DND-41 (cell line): ENCODE data around the gene C1orf115.

Experiments
- ATAC-seq: fragments of 200-7000 bp; cut with Tn5 transposase; 3 replicates; pipeline ENCODE4 v1.9.1; 2021; ENCODE audit warnings: low read depth; ENCODE audit not compliant: insufficient read depth
- DNase-seq: peaks from one replicate; pipeline ENCODE4 v3.0.0-alpha.2; 2020
- H2AFZ ChIP-seq: 2 replicates; pipeline ENCODE4 v1.6.0; 2012; ENCODE audit warnings: low read depth, low read length
- H3K27ac ChIP-seq: 2 replicates; pipeline ENCODE4 v1.5.1; 2012; ENCODE audit warnings: low read length, inconsistent platforms
- H3K27me3 ChIP-seq: fragments of 200-600 bp; sonication (generic); 2 replicates; pipeline ENCODE4 v1.6.0; 2012; ENCODE audit warnings: low read length, mild to moderate bottlenecking, inconsistent platforms; ENCODE audit not compliant: insufficient read depth, poor library complexity
- H3K36me3 ChIP-seq: 2 replicates; pipeline ENCODE4 v1.5.1; 2012; ENCODE audit warnings: low read length, inconsistent platforms; ENCODE audit not compliant: insufficient read depth
- H3K4me1 ChIP-seq: 2 replicates; pipeline ENCODE4 v1.5.1; 2012; ENCODE audit warnings: mild to moderate bottlenecking, low read length; ENCODE audit not compliant: insufficient read depth
- H3K4me2 ChIP-seq: 2 replicates; pipeline ENCODE4 v1.6.0; 2012; ENCODE audit warnings: mild to moderate bottlenecking, moderate library complexity, low read length, inconsistent platforms; ENCODE audit not compliant: insufficient read depth
- H3K4me3 ChIP-seq, 2 experiments: fragments of 200-600 bp in 1 of 2; shearing (Covaris generic) in 1 of 2; 2 replicates each; pipeline ENCODE4 v1.5.1; 2012 to 2016; ENCODE audit warnings: inconsistent platforms in 2 of 2, low read length in 2 of 2, mild to moderate bottlenecking in 2 of 2, low read depth in 1 of 2, moderate library complexity in 1 of 2
- H3K79me2 ChIP-seq: 2 replicates; pipeline ENCODE4 v1.6.0; 2012; ENCODE audit warnings: low read length, inconsistent platforms; ENCODE audit not compliant: insufficient read depth
- H3K9ac ChIP-seq: 2 replicates; pipeline ENCODE4 v1.6.0; 2012; ENCODE audit warnings: low read depth, mild to moderate bottlenecking, inconsistent platforms, low read length, moderate library complexity
- H3K9me3 ChIP-seq: 2 replicates; pipeline ENCODE4 v1.5.1; 2012; ENCODE audit warnings: low read length, moderate library complexity, mild to moderate bottlenecking, inconsistent platforms; ENCODE audit not compliant: insufficient read depth, severe bottlenecking
- H4K20me1 ChIP-seq: 2 replicates; pipeline ENCODE4 v1.6.0; 2012; ENCODE audit warnings: low read length; ENCODE audit not compliant: insufficient read depth
- CTCF ChIP-seq: IDR thresholded peaks from 2 replicates; pipeline ENCODE4 v1.5.1; 2012; ENCODE audit warnings: borderline replicate concordance, low read length, moderate library complexity, mild to moderate bottlenecking; ENCODE audit not compliant: poor library complexity, severe bottlenecking; ENCODE audit errors: extremely low read depth
- EZH2 ChIP-seq: IDR thresholded peaks from 3 replicates; pipeline ENCODE4 v1.6.1; 2012; ENCODE audit warnings: borderline replicate concordance, low read depth, mild to moderate bottlenecking, moderate library complexity, low read length, inconsistent platforms; ENCODE audit not compliant: severe bottlenecking

The C1orf115 gene

GRCh38 chr1:220691053-220691684 lies 1.0 kb downstream of the C1orf115 start:
- H3K4me3 ChIP-seq, result no peak overlapping the region
- no peak for TF ChIP-seq EZH2
- ATAC-seq, result no peak
- H4K20me1 ChIP-seq, result no peaks in the 10 kb centered on the region
- no peaks in the 10 kb centered on the region for H3K27me3 ChIP-seq
- no peak overlapping the region for H3K4me2 ChIP-seq
- H2AFZ ChIP-seq, result no peak overlapping the region
- H3K36me3 ChIP-seq, result no peaks in the 10 kb centered on the region
- H3K27ac ChIP-seq, result no peak overlapping the region
- H3K79me2 ChIP-seq, result no peaks in the 10 kb centered on the region
- no peak for DNase-seq
- H3K9ac ChIP-seq, result no peak overlapping the region
- H3K9me3 ChIP-seq, result no peaks in the 10 kb centered on the region
- no peaks in the 10 kb centered on the region for H3K4me1 ChIP-seq

- Histone ChIP-seq H3K9ac (no peak overlapping the region), H2AFZ (no peak overlapping the region), H3K4me1 (no peaks in the 10 kb centered on the region), H3K9me3 (no peaks in the 10 kb centered on the region), H3K27me3 (no peaks in the 10 kb centered on the region), H3K79me2 (no peaks in the 10 kb centered on the region), H3K36me3 (no peaks in the 10 kb centered on the region), H4K20me1 (no peaks in the 10 kb centered on the region), H3K4me3 (no peak overlapping the region), H3K4me2 (no peak overlapping the region), H3K27ac (no peak overlapping the region)
- TF ChIP-seq CTCF (no peak), EZH2 (no peak)
- no peak for DNase-seq
- no peak for ATAC-seq
These were observed 2.5 kb downstream of the C1orf115 start for GRCh38 chr1:220692436-220693228.

- Histone ChIP-seq H3K4me3 (no peak overlapping the region), H3K4me2 (no peak overlapping the region), H3K27ac (no peak overlapping the region), H4K20me1 (no peaks in the 10 kb centered on the region), H3K9ac (no peak overlapping the region), H3K27me3 (no peaks in the 10 kb centered on the region), H3K4me1 (no peaks in the 10 kb centered on the region), H2AFZ (no peak overlapping the region), H3K9me3 (no peaks in the 10 kb centered on the region), H3K79me2 (no peaks in the 10 kb centered on the region), H3K36me3 (no peaks in the 10 kb centered on the region)
- DNase-seq (no peak), ATAC-seq (no peak)
- TF ChIP-seq CTCF (no peak), EZH2 (no peak)
These were observed 4.8 kb downstream of the C1orf115 start for GRCh38 chr1:220694866-220695382.

DNA sequence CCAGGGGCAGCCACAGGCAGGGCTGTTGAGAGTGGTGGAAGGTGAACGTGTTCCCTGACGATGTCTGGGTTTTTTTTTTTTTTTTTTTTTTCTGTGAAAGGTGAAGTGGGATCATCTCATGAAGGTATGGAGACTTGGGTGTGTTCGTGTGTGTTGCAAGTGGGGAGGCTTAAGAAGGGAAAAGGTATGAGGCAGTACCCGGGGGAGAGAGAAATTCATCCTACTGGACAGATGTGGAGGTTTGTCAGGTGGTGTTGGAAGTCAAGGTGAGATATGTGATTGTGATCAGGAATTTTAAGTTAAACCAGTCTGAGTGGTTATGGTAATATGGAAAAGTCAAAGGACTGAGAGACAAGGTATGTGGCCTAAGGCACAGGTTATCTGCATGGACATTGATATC lies 5.3 kb downstream of the C1orf115 start:
- Histone ChIP-seq H3K79me2 (no peaks in the 10 kb centered on the region), H3K27ac (no peak overlapping the region), H3K9me3 (no peaks in the 10 kb centered on the region), H2AFZ (no peak overlapping the region), H3K4me2 (no peak overlapping the region), H4K20me1 (no peaks in the 10 kb centered on the region), H3K27me3 (no peaks in the 10 kb centered on the region), H3K9ac (no peak overlapping the region), H3K4me1 (no peaks in the 10 kb centered on the region), H3K36me3 (no peaks in the 10 kb centered on the region), H3K4me3 (no peak overlapping the region)
- DNase-seq, result no peak
- TF ChIP-seq CTCF, result no peak
- no peak for TF ChIP-seq EZH2
- ATAC-seq, result no peak
